Measurements from ENCODE around the gene FAM131A.

- no peak for TF ChIP-seq EZH2 (IDR thresholded peaks at IDR 0.05; ENCODE audit: borderline replicate concordance, low read depth, low read length, poor library complexity, severe bottlenecking)
- TF ChIP-seq, protein P1, sequence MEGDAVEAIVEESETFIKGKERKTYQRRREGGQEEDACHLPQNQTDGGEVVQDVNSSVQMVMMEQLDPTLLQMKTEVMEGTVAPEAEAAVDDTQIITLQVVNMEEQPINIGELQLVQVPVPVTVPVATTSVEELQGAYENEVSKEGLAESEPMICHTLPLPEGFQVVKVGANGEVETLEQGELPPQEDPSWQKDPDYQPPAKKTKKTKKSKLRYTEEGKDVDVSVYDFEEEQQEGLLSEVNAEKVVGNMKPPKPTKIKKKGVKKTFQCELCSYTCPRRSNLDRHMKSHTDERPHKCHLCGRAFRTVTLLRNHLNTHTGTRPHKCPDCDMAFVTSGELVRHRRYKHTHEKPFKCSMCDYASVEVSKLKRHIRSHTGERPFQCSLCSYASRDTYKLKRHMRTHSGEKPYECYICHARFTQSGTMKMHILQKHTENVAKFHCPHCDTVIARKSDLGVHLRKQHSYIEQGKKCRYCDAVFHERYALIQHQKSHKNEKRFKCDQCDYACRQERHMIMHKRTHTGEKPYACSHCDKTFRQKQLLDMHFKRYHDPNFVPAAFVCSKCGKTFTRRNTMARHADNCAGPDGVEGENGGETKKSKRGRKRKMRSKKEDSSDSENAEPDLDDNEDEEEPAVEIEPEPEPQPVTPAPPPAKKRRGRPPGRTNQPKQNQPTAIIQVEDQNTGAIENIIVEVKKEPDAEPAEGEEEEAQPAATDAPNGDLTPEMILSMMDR (conservative IDR thresholded peaks at IDR 0.05; ENCODE audit: low read depth, low read length), result no peak
Observed at GRCh38 chr3:184291738-184292445, 45.5 kb upstream of the FAM131A start.
